ENCODE data around the gene DOLPP1.

DNA sequence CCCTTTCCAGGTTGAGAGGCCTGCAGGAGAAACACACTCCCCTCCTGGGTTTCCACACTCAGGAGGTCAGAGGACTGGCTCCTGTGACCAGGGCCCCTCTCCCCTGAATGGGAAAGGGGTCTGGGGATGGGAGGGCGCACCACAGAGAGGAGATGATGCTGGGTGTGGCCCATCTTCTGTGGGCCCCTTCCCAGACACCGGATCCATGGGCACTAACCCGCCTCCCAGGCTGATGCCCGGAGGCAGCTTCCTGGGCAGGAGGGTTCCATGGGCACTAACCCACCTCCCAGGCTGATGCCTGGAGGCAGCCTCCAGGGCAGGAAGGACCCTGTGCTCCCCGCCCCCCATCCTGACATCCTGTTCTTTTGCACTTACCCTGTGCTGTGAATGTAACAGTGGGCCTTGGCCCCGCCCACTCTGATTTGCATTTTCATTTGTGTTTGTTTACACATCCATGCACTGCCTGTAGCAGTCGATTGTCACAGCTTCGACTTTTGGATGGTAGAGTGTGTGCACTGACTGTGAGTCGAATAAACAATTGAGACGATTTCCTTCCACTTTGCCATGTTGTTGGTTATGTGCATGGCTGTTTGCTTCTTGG lies 9.3 kb upstream of the DOLPP1 start:
- TF ChIP-seq, protein P1, sequence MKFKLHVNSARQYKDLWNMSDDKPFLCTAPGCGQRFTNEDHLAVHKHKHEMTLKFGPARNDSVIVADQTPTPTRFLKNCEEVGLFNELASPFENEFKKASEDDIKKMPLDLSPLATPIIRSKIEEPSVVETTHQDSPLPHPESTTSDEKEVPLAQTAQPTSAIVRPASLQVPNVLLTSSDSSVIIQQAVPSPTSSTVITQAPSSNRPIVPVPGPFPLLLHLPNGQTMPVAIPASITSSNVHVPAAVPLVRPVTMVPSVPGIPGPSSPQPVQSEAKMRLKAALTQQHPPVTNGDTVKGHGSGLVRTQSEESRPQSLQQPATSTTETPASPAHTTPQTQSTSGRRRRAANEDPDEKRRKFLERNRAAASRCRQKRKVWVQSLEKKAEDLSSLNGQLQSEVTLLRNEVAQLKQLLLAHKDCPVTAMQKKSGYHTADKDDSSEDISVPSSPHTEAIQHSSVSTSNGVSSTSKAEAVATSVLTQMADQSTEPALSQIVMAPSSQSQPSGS (CRISPR knock-in tag; IDR thresholded peaks at IDR 0.05; ENCODE audit: borderline replicate concordance, low read depth): no peak
- TF ChIP-seq, protein P2, sequence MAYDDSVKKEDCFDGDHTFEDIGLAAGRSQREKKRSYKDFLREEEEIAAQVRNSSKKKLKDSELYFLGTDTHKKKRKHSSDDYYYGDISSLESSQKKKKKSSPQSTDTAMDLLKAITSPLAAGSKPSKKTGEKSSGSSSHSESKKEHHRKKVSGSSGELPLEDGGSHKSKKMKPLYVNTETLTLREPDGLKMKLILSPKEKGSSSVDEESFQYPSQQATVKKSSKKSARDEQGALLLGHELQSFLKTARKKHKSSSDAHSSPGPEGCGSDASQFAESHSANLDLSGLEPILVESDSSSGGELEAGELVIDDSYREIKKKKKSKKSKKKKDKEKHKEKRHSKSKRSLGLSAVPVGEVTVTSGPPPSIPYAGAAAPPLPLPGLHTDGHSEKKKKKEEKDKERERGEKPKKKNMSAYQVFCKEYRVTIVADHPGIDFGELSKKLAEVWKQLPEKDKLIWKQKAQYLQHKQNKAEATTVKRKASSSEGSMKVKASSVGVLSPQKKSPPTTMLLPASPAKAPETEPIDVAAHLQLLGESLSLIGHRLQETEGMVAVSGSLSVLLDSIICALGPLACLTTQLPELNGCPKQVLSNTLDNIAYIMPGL (CRISPR knock-in tag; IDR thresholded peaks at IDR 0.05): no peak
- TF ChIP-seq NR3C1 (CRISPR knock-in tag; conservative IDR thresholded peaks at IDR 0.05; ENCODE audit: low read depth) (no peak), TEAD1 (CRISPR knock-in tag; IDR thresholded peaks at IDR 0.05) (no peak)
- TF ChIP-seq, protein P3, sequence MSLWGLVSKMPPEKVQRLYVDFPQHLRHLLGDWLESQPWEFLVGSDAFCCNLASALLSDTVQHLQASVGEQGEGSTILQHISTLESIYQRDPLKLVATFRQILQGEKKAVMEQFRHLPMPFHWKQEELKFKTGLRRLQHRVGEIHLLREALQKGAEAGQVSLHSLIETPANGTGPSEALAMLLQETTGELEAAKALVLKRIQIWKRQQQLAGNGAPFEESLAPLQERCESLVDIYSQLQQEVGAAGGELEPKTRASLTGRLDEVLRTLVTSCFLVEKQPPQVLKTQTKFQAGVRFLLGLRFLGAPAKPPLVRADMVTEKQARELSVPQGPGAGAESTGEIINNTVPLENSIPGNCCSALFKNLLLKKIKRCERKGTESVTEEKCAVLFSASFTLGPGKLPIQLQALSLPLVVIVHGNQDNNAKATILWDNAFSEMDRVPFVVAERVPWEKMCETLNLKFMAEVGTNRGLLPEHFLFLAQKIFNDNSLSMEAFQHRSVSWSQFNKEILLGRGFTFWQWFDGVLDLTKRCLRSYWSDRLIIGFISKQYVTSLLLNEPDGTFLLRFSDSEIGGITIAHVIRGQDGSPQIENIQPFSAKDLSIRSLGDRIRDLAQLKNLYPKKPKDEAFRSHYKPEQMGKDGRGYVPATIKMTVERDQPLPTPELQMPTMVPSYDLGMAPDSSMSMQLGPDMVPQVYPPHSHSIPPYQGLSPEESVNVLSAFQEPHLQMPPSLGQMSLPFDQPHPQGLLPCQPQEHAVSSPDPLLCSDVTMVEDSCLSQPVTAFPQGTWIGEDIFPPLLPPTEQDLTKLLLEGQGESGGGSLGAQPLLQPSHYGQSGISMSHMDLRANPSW (CRISPR knock-in tag; conservative IDR thresholded peaks at IDR 0.05; ENCODE audit: low read depth): no peak

Data from WTC11 (cell line).